GM12878 (cell line): Measurements from ENCODE around the gene S100A7. TPM values are rescaled to one million over a fixed set of nuclear protein-coding genes. Genes with fewer than 3 reads are reported as not detected.

ENCODE experiments used
- HDAC6 ChIP-seq: fragments of 200-600 bp; sonication (generic); IDR thresholded peaks from one replicate; pipeline ENCODE4 v1.8.0; 2017; ENCODE audit warnings: antibody characterized with exemption; ENCODE audit not compliant: unreplicated experiment
- MTA2 ChIP-seq: fragments of 450-650 bp; IDR thresholded peaks from 2 replicates; pipeline ENCODE4 v1.6.1; 2016; ENCODE audit warnings: low read depth, mild to moderate bottlenecking, moderate library complexity
- NR2F1 ChIP-seq: fragments of 450-650 bp; conservative IDR thresholded peaks from 2 replicates; pipeline ENCODE4 v1.6.1; 2017; ENCODE audit warnings: mild to moderate bottlenecking
- PRDM15 ChIP-seq: fragments of 450-650 bp; formaldehyde crosslinking; IDR thresholded peaks from 2 replicates; pipeline ENCODE4 v1.4.0; 2020; ENCODE audit warnings: mild to moderate bottlenecking, moderate library complexity
- RAD21 ChIP-seq: IDR thresholded peaks from 2 replicates; pipeline ENCODE4 v1.6.1; 2011; ENCODE audit warnings: mild to moderate bottlenecking, low read depth, low read length, moderate library complexity; ENCODE audit not compliant: insufficient read depth
- USF2 ChIP-seq: IDR thresholded peaks from 2 replicates; pipeline ENCODE4 v1.6.1; 2011; ENCODE audit warnings: low read depth, low read length, improper control_type of control experiment, borderline replicate concordance
- polyA plus RNA-seq, 11 experiments: library from polyadenylated mRNA; depleted of rRNA in 4 of 11; unstranded in 6 of 11; stranded (reverse) in 5 of 11; fragments of >200 nt; fragmentation: Nextera tagmentation in 4 of 11; fragmentation: Illumina TruSeq in 1 of 11; extraction: Ambion mirVana in 4 of 11; extraction: Trizol in 1 of 11; gene quantifications; 1 replicate in 1 of 11; 2 replicates in 10 of 11; pipeline versions ENCODE4 v1.2.1 to v1.2.3, GENCODE V29; 2011 to 2016; ENCODE audit warnings: inconsistent platforms in 2 of 11, missing spikeins in 2 of 11, low read depth in 1 of 11
- total RNA-seq, 4 experiments: library from RNA; depleted of rRNA in 3 of 4; stranded (reverse); fragments of >200 nt in 3 of 4; fragmentation: Illumina TruSeq in 1 of 4; extraction: Trizol in 1 of 4; gene quantifications; 2 replicates each; pipeline versions ENCODE4 v1.2.1 to v1.2.3, GENCODE V29; 2013 to 2021

S100A7 gene
- total and polyA plus RNA-seq, 10 of the 15 experiments (the other 5 are each of a cell fraction or from before 2014, with no cell fraction given), result not detected

GRCh38 chr1:153494976-153495535, 34.6 kb upstream of the S100A7 start (continued):
- TF ChIP-seq PRDM15 (CRISPR knock-in tag), result no peak
- no peak for TF ChIP-seq HDAC6
- TF ChIP-seq RAD21, result peak; percentile 87
- TF ChIP-seq USF2, result no peak
- peak; percentile 31; the same call in 1 of the 2 replicates for TF ChIP-seq MTA2
- TF ChIP-seq NR2F1, result peak; percentile 56; the same call in 1 of the 2 replicates
